Mucosa of stomach (tissue), 1 donor: ENCODE data around the gene AEBP2.

Source experiments
- H3K27me3 ChIP-seq: one replicate; pipeline ENCODE4 v1.7.0; 2013; ENCODE audit warnings: mild to moderate bottlenecking, low read length; ENCODE audit not compliant: control insufficient read depth, insufficient read depth
- H3K36me3 ChIP-seq: one replicate; pipeline ENCODE4 v1.7.0; 2013; ENCODE audit warnings: low read length; ENCODE audit not compliant: control insufficient read depth, insufficient read depth
- H3K4me1 ChIP-seq: one replicate; pipeline ENCODE4 v1.7.0; 2013; ENCODE audit warnings: mild to moderate bottlenecking, low read length; ENCODE audit not compliant: control insufficient read depth, insufficient read depth
- H3K4me3 ChIP-seq: one replicate; pipeline ENCODE4 v1.7.0; 2013; ENCODE audit warnings: low read length
- H3K9ac ChIP-seq: one replicate; pipeline ENCODE4 v1.7.0; 2013; ENCODE audit warnings: mild to moderate bottlenecking, low read length, moderate library complexity
- H3K9me3 ChIP-seq: one replicate; pipeline ENCODE4 v1.7.0; 2013; ENCODE audit warnings: mild to moderate bottlenecking, low read length, moderate library complexity; ENCODE audit not compliant: control insufficient read depth
- donor health status: Pancreatic carcinoma.

AEBP2 gene

GRCh38 chr12:19496219-19496878 is 57.1 kb downstream of the AEBP2 start:
- Histone ChIP-seq H3K27me3 (no peaks in the 10 kb centered on the region), H3K36me3 (no peaks in the 10 kb centered on the region), H3K9me3 (no peaks in the 10 kb centered on the region), H3K4me3 (no peak overlapping the region), H3K9ac (no peak overlapping the region), H3K4me1 (no peaks in the 10 kb centered on the region)

DNA sequence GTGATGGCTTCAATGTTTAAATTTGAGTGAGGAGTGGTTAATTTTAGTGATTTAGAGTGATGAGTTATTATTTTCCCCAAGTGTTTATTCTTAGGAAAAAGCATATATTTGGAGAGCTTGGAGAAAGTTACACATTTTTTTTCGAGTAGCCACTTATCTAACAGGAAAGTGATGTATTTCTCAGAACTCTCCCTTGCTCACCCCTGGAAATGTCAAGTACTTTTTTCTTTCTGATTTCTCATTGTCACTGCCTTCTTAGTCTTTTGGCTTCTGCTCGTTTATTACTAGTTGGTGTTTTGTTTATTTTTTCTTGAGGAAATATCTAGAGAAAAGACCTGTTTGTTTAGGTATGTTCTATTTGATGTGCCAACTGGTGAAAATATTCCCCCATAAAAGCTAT is 58.8 kb downstream of the AEBP2 start:
- H3K9me3 ChIP-seq, result no peaks in the 10 kb centered on the region
- H3K4me3 ChIP-seq, result no peak overlapping the region
- H3K36me3 ChIP-seq, result no peaks in the 10 kb centered on the region
- no peaks in the 10 kb centered on the region for H3K4me1 ChIP-seq
- H3K27me3 ChIP-seq, result no peaks in the 10 kb centered on the region
- no peak overlapping the region for H3K9ac ChIP-seq

- no peaks in the 10 kb centered on the region for H3K27me3 ChIP-seq
- H3K9me3 ChIP-seq, result no peaks in the 10 kb centered on the region
- H3K4me3 ChIP-seq, result no peak overlapping the region
- H3K4me1 ChIP-seq, result no peaks in the 10 kb centered on the region
- H3K36me3 ChIP-seq, result no peaks in the 10 kb centered on the region
- no peak overlapping the region for H3K9ac ChIP-seq
These were observed 59.7 kb downstream of the AEBP2 start for GRCh38 chr12:19499030-19499429.

- Histone ChIP-seq H3K36me3 (no peaks in the 10 kb centered on the region), H3K4me1 (no peaks in the 10 kb centered on the region), H3K9ac (no peak overlapping the region)
These were observed 67.2 kb downstream of the AEBP2 start for GRCh38 chr12:19506497-19506896.

DNA sequence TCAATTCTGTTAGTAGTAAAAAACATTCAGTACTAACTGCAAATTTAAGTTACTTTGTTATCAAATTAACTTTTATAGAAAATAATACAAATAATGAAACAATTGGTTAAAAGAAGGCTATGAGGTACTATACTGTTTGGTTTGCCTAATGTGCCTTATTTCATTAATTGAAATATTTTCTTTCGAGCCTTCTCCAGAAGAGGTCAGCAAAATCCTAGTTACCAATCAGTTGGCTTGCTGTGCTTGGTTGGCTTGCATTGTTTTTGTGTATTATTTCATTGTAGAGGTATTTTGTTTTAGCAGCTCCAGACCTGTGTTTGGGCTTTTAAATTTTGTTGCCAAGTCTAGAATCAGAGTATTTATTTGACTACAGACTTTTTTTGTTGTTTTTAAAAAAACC is 68.5 kb downstream of the AEBP2 start:
- H3K36me3 ChIP-seq, result no peaks in the 10 kb centered on the region

More at GRCh38 chr12:19506497-19506896, 67.2 kb downstream of the AEBP2 start:
- no peaks in the 10 kb centered on the region for H3K9me3 ChIP-seq
- no peaks in the 10 kb centered on the region for H3K27me3 ChIP-seq
- H3K4me3 ChIP-seq, result no peak overlapping the region

DNA sequence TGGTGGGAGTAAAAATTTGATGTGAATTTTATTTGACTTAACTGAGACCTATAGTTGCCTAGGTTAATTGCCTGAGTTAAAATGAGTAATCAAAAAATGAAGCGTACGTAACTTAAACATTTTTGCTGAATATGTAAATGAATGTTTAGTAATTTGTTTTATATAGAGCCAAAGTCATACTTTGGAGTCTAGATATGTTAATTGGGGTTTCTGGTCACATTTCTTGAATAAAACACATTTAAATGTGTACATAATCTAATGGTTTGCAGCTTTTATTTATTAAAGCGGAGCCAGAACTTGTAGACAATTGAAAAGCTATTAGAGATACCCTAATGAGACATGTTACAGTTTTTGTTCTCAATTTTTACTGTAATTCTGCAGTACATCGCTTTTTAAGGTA is 71.2 kb downstream of the AEBP2 start:
- H3K9ac ChIP-seq, result no peak overlapping the region
- no peaks in the 10 kb centered on the region for H3K4me1 ChIP-seq

More for the DNA sequence above, 68.5 kb downstream of the AEBP2 start:
- Histone ChIP-seq H3K9ac (no peak overlapping the region), H3K27me3 (no peaks in the 10 kb centered on the region), H3K9me3 (no peaks in the 10 kb centered on the region), H3K4me1 (no peaks in the 10 kb centered on the region), H3K4me3 (no peak overlapping the region)

GRCh38 chr12:19515179-19515578 is 75.9 kb downstream of the AEBP2 start:
- H3K9ac ChIP-seq, result no peak overlapping the region

More for the DNA sequence above, 71.2 kb downstream of the AEBP2 start:
- Histone ChIP-seq H3K4me3 (no peak overlapping the region), H3K27me3 (no peaks in the 10 kb centered on the region), H3K9me3 (no peaks in the 10 kb centered on the region), H3K36me3 (no peaks in the 10 kb centered on the region)

GRCh38 chr12:19517583-19517982 is 78.3 kb downstream of the AEBP2 start:
- no peaks in the 10 kb centered on the region for H3K36me3 ChIP-seq
- H3K4me1 ChIP-seq, result no peaks in the 10 kb centered on the region
- H3K9ac ChIP-seq, result no peak overlapping the region
- H3K27me3 ChIP-seq, result no peaks in the 10 kb centered on the region
- H3K4me3 ChIP-seq, result no peak overlapping the region
- no peaks in the 10 kb centered on the region for H3K9me3 ChIP-seq

More at GRCh38 chr12:19515179-19515578, 75.9 kb downstream of the AEBP2 start:
- H3K4me1 ChIP-seq, result no peaks in the 10 kb centered on the region
- no peak overlapping the region for H3K4me3 ChIP-seq
- no peaks in the 10 kb centered on the region for H3K27me3 ChIP-seq
- H3K36me3 ChIP-seq, result no peaks in the 10 kb centered on the region
- no peaks in the 10 kb centered on the region for H3K9me3 ChIP-seq

GRCh38 chr12:19518209-19518608 is 78.9 kb downstream of the AEBP2 start:
- Histone ChIP-seq H3K4me1 (no peaks in the 10 kb centered on the region), H3K36me3 (no peaks in the 10 kb centered on the region), H3K4me3 (no peak overlapping the region), H3K9ac (no peak overlapping the region), H3K27me3 (no peaks in the 10 kb centered on the region), H3K9me3 (no peaks in the 10 kb centered on the region)

DNA sequence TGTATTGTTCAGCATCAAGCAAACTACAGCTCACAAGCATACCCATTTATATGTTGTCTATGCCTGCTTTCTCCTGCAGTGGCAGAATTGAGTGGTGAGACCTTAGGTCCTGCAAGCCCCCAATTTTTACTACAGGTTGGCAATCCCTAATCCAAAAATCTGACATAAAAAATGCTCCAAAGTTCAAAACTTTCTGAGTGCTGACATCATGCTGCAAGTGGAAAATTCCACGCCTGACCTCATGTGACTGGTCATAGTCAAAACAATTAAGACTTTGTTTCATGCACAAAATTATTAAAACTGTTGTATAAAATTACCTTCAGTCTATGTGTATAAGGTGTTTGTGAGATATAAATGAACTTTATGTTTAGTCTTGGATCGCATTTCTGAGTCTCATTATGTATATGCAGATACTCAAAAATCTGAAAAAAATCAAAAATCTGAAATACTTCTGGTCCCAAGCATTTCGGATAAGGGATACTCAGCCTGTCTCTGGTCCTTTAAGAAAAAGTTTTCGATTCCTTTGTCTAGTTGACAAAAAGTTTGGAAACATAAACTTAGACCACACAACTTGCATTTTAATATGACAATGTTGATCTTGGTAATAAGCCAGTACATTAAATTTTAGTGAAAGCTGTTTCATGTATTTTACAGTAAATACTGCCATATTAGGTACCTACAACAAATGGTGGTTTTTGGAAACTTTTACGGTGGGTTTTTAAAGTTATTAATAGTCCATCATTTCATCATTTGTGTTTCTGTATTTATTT is 81.5 kb downstream of the AEBP2 start:
- no peaks in the 10 kb centered on the region for H3K4me1 ChIP-seq
- H3K9me3 ChIP-seq, result no peaks in the 10 kb centered on the region
- no peak overlapping the region for H3K9ac ChIP-seq
- H3K4me3 ChIP-seq, result no peak overlapping the region
- no peaks in the 10 kb centered on the region for H3K36me3 ChIP-seq
- H3K27me3 ChIP-seq, result no peaks in the 10 kb centered on the region

- H3K27me3 ChIP-seq, result no peaks in the 10 kb centered on the region
- H3K9ac ChIP-seq, result no peak overlapping the region
These were observed 86.0 kb downstream of the AEBP2 start for GRCh38 chr12:19525274-19525673.

GRCh38 chr12:19527866-19528265 is 88.6 kb downstream of the AEBP2 start:
- no peak overlapping the region for H3K9ac ChIP-seq
- H3K4me1 ChIP-seq, result peaks cover 7% of the 10 kb centered on the region
- H3K27me3 ChIP-seq, result no peaks in the 10 kb centered on the region
- H3K4me3 ChIP-seq, result no peak overlapping the region
- no peaks in the 10 kb centered on the region for H3K36me3 ChIP-seq
- no peaks in the 10 kb centered on the region for H3K9me3 ChIP-seq

More at GRCh38 chr12:19525274-19525673, 86.0 kb downstream of the AEBP2 start:
- Histone ChIP-seq H3K36me3 (no peaks in the 10 kb centered on the region), H3K4me3 (no peak overlapping the region), H3K4me1 (peaks cover 7% of the 10 kb centered on the region), H3K9me3 (no peaks in the 10 kb centered on the region)
